CD4-positive, alpha-beta T cell treated with Interleukin-2 at 100 ng/mL for 4 hours (primary cell): ENCODE results near the gene C4orf46.
"Not testable (repeated sequence)": the region's sequence is repeated elsewhere in the genome, so short reads cannot be mapped to it uniquely, and the experiment has no call there.

ENCODE experiments used
- DNase-seq: peaks from one replicate; pipeline ENCODE4 v3.0.0-alpha.2; 2020; ENCODE audit warnings: low spot score

The C4orf46 gene

GRCh38 chr4:158671665-158671914 lies at the start of gene C4orf46:
TSS of gene C4orf46 (minus strand) at chr4:158671887. CDS start at chr4:158671801, 86 bp downstream.
- DNase-seq: no peak

GRCh38 chr4:158715802-158716201 lies 44.1 kb upstream of the C4orf46 start:
- no peak for DNase-seq

GRCh38 chr4:158714937-158715336 lies 43.2 kb upstream of the C4orf46 start:
- DNase-seq: no peak

GRCh38 chr4:158712622-158713021 lies 40.9 kb upstream of the C4orf46 start:
- not testable (repeated sequence) for DNase-seq

- no peak for DNase-seq
These were observed 39.1 kb upstream of the C4orf46 start for GRCh38 chr4:158710814-158711213.

GRCh38 chr4:158704274-158704673 lies 32.6 kb upstream of the C4orf46 start:
- DNase-seq: no peak

GRCh38 chr4:158688813-158689212 lies 17.1 kb upstream of the C4orf46 start:
- no peak for DNase-seq

GRCh38 chr4:158682066-158682465 lies 10.4 kb upstream of the C4orf46 start:
- no peak for DNase-seq

- DNase-seq: no peak
These were observed 9.9 kb upstream of the C4orf46 start for GRCh38 chr4:158681629-158682028.

- DNase-seq: no peak
These were observed 7.1 kb upstream of the C4orf46 start for GRCh38 chr4:158678767-158679166.

- DNase-seq: no peak
These were observed 4.4 kb upstream of the C4orf46 start for GRCh38 chr4:158676076-158676475.

- no peak for DNase-seq
These were observed 1.9 kb upstream of the C4orf46 start for GRCh38 chr4:158673633-158674032.

- DNase-seq: peak; percentile 99
These were observed 474 bp upstream of the C4orf46 start, which contains the start of gene ETFDH for GRCh38 chr4:158671915-158672806. TSS of gene ETFDH (plus strand) at chr4:158672296. CDS start at chr4:158672457, 161 bp downstream.

GRCh38 chr4:158670975-158671664 lies 567 bp downstream of the C4orf46 start:
- DNase-seq: peak; percentile 41

- no peak for DNase-seq
These were observed 2.4 kb downstream of the C4orf46 start for GRCh38 chr4:158669310-158669709.

GRCh38 chr4:158667651-158668198 lies 4.0 kb downstream of the C4orf46 start:
- DNase-seq: peak; percentile 12

GRCh38 chr4:158666892-158667291 lies 4.8 kb downstream of the C4orf46 start:
- no peak for DNase-seq

GRCh38 chr4:158664806-158665205 lies 6.9 kb downstream of the C4orf46 start:
- DNase-seq: no peak

GRCh38 chr4:158663707-158664625 lies 7.7 kb downstream of the C4orf46 start:
- DNase-seq: not testable (repeated sequence)

- not testable (repeated sequence) for DNase-seq
These were observed 8.4 kb downstream of the C4orf46 start for GRCh38 chr4:158663255-158663654.

GRCh38 chr4:158657291-158657690 lies 14.4 kb downstream of the C4orf46 start:
- no peak for DNase-seq

- DNase-seq: no peak
These were observed 15.2 kb downstream of the C4orf46 start for GRCh38 chr4:158656439-158656838.
